Fibroblast of upper back skin (primary cell): Measurements from ENCODE around the gene CCL25.
A peak's percentile ranks its signal among the peaks of the same experiment; 100 is the strongest.

Experiments used
- DNase-seq: peaks from one replicate; pipeline ENCODE4 v3.0.0-alpha.2; 2013

The CCL25 gene

DNA sequence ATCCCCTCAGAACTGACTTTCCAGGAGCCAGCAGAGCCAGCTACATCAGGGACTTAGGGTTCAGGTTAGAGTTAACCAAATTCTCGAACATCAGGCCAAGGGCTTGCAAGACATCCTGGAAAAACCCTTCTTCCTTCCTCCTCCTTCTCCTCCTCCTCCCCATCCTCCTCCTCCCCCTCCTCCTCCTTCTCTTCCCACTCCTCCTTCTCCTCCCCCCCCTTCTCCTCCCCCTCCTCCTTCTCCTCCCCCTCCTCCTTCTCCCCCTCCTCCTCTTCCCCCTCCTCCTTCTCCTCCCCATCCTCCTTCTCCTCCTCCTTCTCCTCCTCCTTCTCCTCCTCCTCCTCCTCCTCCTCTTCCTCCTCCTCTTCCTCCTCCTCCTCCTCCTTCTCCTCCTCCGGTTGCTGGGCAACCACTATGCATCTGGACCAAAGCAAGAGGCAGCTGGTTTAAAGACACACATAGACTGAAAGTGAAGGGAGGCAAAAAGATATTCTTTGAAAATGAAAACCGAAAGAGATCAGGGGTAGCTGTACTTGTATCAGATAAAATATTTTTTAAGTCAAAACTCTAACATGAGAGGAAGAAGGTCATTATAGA, 5.9 kb upstream of the CCL25 start:
- DNase-seq = no peak

DNA sequence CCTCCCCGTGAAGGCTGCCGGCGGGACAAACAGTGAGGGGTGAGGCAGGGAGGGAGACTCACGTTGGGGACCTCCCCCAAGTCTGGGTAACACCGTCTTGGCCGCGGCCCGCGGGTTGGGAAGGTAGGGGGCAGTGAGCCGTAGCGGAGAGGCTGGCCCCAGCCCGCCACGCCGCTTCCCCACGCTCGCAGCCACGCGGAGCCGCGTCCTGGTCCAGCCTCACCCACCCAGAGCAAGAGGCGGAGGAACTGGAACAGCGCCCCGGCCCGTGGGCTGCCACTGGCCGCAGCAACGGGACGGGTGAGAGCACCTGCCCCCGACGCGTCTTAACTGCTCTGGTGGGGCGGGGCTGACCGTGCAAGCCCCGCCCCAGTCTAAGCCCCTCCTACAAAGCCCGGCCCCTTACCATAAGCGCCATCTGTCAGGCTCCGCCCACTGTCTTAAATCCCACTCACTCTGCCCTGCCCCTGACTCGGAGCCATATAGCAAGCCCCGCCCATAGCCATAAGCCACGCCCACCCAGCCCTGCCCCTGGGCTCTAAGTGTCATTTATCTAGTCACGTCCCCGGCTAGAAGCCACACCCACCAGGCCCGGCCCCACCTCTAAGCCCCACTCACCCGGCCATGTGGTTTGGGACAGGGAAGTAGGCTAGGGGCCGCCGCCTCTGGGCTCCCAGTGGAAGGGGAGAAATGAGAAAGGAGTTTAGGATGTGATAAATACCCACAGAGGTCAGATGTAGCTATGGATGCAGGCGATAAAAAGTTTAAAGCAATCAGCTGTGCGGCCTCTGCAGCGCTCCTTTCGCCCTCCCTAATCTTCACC, 2.1 kb upstream of the CCL25 start:
- peak; percentile 59 for DNase-seq

DNA sequence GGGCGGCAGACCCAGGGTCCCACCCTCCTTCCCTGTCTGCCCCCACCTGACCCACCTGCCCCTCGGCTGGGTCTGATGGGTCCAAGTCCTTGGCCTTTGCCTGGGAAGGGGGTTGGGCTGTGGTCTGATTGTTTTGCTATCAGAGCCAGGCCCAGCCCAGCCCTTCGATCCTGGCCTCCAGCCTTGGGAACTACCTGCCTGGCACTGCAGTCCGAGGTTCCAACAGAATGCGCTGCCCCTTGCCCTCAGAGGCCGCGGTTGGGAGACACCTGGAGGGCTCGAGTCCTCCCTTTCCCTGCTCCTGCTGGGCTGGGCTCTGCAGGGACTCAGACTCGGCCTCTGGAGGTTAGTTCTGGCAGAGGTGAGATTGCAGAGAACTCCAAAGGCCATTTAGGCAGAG, 1.6 kb downstream of the CCL25 start:
- no peak for DNase-seq

DNA sequence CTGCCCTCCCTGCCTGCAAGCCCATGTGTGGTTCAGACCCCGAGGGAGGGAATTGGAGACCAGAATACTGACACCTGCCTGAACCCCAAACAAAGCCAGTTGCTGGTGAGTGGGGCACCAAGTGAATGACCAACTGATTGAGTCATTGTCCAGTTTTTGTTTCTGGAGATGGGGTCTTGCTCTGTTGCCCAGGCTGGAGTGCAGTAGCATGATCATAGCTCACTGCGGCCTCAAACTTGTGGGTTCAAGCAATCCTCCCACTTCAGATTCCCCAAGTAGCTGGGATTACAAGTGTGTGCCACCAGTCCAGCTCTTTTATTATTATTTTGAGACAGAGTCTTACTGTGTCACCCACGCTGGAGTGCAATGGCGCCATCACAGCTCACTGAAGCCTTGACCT, 4.0 kb downstream of the CCL25 start:
- no peak for DNase-seq

DNA sequence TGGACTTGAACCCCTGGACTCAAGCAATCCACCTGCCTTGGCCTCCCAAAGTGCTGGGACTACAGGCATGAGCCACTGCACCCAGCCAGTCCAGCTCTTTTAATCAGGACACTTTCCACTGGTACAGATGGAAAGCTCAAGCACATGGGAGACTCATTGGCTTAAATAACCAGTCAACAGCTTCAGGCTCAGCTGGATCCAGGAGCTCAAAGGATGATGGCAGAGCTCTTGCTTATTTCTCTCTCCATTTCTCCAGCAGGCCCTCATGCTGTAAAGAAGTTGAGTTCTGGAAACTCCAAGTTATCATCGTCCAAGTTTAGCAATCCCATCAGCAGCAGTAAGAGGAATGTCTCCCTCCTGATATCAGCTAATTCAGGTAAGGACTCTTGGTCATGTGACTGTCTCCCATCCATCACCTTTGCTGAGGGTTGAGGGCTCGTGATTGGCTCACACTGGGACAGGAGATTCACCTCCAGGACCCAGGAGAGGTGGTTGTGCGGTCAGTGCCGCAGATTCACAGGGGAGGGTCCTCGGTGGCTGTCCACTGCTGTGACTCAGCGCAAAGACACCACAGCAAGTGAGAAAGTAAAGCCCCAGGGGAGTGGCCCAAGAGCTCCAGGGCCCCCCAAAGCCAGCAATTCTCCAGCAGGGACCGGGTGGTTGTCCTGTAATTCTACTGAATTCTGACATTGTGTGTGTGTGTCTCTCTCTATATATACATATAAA, 5.1 kb downstream of the CCL25 start:
- DNase-seq = no peak

DNA sequence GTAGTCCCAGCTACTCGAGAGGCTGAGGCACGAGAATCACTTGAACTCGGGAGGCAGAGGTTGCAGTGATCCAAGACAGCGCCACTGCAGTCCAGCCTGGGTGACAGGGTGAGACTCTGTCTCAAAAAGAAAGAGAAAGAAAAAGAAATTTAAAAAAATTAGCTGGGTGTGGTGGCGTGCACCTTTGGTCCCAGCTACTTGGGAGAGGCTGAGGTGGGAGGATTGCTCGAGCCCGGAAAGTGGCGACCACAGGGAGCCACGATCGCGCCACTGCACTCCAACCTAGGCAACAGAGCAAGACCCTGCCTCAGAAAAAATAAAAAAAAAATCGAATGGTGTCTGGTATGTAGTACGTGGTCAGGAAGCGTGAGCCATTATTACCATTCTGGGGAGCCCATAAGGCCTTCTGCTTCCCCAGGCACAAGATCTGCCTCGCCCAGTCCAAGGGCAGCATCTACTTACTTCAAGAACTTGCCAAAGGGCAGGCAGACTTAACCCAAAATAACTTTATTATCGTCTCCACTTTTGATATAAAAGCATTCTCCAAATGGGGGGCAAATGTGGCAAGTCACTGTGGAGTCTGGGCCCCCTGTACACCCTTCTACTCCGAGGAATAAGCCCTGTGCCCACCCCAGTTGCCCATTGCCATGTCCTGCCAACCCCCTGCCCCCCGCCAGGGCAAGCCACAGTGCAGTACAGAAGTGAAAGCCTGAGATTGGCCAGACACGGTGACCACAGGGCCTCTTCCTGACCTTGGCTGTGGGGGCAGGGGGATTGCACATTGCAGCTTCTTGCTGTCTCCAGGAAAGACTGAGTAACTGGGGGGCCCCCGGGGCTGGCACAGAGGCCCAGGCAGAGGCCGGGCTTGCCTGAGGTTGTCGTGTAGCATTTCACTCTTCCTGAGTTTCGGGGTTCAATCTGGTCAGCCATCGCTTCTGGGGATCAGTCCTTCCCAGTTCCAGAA, 12.6 kb downstream of the CCL25 start:
- no peak for DNase-seq

DNA sequence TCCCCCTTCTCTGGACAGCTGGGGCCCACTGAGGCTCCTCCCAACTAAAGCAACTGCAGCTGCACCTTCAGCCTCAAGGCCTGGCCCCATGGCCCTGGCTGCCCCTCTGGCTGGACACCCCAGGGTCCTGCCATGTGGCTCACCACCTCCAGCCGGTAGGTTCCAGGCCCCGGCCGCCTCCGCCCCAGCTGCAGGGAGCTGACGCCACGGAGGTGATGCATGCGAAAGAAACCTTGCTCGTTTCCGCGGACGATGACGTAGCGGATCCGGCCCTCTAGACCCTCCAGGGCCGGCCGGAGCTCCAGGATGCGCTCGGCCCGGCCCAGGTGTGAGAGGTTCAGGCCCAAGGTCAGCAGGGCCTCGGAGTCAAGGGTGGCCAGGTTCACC, 13.3 kb downstream of the CCL25 start:
- no peak for DNase-seq

DNA sequence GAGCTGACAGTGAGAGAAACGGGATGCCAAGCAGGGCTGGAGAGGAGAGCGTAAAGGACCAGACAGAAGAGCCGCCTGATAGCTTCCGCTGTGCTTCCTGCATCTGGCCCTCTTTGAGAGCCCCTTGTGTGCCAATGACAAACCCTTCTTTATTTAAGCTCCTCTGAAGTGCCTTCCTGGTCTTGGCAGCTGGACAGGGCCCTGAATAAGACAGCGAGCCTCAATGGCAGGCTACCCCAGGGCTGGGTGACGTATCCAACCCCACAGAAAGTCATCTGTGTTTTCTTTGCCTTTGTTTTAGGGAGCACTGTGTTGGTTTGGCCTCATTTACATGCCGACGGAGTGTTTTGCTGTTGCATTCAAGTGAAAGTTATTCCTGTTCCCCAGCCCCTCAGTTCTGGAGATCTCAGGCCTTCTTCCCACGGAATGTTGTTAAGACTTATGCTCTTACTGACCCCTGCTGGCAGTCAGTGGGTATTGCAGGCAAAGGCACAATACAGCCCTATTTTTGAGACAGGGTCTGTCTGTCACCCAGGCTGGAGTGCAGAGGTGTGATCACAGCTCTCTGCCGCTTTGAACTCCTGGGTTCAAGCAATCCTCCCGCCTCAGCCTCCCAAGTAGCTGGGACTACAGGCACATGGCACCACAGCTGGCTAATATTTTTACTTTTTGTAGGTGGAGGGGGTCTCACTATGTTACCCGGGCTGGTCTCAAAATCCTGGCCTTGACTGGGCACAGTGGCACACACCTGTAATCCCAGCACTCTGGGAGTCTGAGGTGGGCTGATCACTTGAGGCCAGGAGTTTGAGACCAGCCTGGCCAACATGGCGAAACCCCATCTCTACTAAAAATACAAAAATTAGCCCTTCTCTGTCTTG, 16.8 kb downstream of the CCL25 start:
- no peak for DNase-seq

DNA sequence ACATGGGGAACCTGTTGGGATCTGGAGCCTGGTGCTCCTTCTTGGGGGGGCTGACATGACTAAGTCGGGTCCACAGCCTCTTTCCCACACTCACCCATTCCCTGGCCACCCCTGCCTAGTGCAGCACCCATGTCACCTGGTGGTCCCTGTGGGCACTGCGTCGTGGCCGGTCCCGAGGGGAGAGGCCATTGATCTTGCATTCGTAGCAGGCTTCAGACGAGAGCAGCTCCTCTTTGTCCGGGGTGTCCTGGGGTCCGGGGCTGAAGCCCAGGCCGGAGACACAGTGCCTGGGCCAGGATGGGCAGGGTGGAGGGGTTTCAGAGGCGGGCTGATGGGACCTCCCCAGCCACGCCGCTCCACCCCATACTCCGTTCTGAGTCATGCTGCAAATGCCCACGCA, 19.4 kb downstream of the CCL25 start:
- DNase-seq = no peak

DNA sequence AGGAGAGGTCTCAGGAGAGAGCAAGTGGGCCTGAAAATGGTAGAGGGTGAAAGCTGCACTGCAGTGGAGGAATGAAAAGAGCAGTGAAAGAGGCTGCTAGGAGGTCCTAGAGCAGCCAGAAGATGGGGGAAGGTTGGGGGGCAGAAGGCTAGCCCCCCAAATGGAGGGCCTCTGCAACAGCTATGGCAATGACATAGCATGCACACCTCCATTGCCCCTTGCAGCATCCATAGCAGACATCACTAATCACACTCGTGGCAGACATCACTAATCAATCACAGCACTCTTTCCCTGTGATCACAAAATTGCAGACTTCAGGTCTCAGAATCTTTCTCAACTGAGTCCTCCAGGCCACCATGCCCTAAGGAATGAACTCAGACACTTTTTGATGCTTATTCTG, 21.9 kb downstream of the CCL25 start:
- DNase-seq = no peak

DNA sequence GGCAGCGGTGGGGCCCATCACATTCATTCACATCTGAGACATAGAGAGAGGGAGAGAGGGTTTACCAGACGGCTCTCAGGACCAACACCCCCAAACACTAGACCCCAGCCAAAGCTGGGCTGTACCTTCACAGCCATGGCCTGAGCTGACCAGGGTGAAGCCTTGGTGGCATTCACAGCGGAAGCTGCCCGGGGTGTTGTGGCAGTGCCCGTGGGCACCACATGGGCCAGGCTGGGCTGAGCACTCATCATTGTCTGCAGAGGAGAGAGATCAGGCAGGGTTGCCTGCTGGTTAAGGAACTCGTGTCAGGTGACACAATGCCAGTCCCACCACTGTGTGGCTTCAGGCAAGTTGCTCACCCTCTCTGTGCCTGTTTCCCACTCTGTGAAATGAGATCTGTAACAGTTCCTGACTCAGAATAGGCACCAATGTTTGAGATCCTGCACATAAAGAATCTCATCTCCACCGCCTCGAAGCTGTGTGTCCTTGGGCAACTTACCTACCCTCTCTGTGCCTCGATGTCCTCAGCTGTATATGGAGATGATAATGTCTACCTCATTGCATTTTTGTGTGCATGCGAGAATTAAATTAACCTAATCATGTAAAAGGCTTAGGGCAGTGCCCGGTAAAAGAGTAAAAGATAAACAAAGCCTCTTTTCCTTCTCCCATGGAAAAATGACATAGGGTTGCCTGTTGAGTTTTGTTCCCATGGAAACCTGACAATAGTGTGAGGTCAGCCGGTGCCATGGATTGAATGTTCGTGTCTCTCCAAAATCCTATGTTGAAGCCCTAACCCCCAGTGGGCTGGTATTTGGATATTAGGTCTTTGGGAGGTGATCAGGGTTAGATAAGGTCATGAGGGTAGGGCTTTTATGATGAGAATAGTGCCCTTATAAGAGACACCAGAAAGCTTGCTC, 22.9 kb downstream of the CCL25 start:
- DNase-seq = no peak

DNA sequence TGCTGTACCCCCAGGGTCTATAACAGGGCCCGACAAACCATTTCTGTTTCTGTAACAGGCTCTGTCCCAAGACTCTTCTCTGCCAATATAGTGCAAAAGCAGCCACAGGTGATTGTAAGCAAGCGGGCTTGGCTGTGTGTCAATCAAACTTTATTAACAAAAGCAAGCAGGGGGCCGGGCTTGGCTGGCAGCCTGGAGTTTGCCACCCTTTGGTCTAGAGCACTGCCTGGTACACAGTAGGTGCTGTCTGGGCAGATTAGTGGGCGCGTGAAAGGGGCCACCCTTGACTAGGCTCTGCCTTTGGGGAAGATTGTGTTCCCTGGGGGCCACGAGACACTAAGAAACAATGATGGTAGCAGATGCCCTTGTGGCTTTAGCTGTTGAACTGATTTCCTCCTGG, 27.4 kb downstream of the CCL25 start:
- DNase-seq = no peak

DNA sequence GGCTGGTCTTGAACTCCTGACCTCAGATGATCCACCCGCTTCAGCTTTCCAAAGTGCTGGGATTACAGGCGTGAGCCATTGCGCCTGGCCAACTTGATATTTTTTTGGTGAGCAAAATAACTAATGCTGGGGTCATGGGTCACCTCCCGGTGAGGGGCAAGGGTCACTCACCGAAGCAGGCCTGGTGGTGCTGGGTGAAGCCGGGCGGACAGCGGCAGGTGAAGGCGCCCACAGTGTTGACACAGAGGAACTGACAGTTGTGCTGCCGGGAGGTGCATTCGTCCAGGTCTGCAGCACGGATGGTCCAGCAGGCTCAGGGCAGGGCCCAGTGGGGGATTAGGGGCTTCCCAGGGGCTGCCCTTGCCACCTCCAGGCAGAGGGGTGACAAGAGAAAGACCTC, 28.3 kb downstream of the CCL25 start:
- no peak for DNase-seq

DNA sequence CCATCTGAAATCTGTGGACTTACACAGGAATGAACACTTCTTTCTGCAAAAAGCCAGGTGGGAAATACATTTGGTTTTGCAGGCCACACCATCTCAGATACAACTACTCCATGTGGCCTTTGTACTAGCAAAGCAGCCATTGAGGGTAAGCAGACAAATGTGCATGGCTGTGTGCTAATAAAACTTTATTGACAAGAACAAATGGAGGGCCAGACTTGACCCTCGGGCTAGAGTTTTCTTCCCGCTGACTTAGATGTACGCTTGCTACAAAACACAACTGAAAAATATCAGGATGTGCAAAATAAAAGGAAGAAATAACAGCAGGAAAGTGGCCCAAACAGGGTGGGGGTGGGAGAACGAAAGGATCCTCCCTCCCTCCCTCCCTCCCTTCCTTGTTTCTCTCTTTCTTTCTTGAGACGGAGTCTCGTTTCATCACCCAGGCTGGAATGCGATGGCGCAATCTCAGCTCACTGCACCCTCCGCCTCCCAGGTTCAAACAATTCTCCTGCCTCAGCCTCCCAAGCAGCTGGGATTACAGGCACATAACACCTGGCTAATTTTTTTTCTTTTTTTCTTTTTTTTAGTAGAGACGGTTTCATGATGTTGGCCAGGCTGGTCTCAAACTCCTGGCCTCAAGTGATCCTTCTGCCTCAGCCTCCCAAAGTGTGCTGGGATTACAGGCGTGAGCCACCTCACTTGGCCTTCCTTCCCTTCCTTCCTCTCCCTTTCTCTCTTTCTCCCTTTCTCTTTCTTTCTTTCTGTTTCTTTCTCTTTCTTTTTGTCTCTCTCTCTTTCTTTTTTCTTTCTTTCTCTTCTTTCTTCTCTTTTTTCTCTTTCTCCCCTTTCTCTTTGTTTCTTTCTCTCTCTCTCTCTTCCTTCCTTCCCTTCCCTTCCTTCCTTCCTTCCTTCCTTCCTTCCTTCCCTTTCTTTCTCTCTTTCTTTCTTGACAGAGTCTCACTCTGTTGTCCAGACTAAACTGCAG, 29.3 kb downstream of the CCL25 start:
- DNase-seq = peak; percentile 3

DNA sequence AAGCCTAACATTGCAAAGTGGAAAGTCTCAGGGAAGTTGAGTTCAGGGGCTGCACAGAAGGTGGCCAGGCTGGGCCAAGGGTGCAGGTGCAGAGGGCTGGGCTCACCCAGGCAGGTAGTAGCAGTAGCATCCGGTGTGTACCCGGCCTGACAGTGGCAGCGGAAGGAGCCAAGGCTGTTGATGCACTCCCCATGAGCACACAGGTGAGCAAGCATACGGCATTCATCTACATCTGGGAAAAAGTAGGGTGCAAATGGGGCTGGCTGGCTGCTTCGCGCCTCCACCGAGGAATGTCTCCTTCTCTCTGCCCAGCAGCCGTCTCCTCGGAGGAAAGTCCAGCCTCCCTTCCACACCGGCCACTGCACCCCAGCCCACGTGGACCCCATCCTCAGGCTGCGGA, 30.6 kb downstream of the CCL25 start:
- DNase-seq = no peak

DNA sequence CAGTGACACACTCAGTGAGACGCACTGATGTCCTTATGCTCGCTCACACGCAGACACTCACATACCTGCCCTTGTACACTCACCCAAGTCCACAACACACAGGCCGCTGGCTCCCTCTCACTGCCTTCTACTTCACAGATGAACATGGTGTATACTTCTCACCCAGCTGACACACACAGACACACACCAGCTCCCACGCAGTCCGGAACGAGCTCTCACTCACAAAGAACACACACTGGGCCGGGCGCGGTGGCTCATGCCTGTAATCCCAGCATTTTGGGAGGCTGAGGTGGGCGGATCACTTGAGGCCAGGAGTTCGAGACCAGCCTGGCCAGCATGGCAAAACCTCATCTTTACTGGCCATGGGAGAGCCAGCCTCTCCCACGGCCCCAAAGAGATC, 31.6 kb downstream of the CCL25 start:
- no peak for DNase-seq

DNA sequence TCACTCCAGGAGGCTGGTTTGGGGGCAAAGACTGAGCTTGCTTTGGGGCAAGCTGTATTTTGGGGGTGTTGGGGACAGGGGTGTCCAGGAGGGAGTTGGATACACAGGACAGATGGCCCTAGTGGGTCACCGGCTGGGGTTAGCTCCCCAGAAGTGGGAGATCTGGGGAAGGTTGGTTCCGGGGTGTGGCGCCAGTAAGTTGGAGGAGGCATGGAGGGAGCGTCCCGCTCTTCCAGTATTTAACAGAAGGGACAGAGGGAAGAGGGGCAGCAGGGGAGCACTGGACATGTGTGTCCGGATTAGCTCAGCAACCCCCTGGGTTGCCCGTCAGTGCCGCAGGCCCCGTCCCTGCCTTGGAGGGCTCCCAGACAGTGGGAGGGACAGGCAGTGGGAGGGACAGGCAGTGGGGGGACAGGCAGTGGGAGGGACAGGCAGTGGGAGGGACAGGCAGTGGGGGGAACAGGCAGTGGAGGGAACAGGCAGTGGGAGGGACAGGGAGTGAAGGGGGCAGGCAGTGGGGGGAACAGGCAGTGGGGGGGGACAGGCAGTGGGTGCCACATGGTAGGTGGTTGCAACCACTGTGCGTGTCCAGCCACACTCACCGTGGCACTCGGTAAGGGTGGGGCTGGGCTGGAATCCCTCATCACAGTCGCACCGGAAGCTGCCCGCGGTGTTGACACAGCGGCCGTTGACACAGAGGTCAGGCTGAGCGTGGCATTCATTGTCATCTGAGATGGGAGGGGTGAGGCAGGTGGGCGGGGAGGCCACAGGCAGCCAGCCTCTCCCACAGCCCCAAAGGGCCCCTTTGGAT, 33.2 kb downstream of the CCL25 start:
- DNase-seq = no peak

DNA sequence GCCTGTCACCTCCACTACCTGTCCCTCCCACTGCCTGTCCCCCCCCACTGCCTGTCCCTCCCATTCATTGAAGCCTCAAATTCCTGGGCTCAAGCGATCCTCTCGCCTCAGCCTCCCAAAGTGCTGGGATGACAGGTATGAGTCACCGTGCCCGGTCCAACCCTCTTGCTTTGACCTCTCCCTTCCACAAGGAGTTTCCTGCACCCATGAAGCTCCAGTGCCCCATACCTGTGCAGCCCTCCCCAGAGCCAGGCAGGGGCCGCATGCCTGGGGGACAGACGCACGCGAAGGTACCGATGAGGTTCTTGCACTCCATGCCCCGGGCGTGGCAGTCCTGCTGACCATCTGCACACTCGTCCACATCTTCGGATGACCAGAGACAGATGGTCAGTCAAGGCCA, 34.3 kb downstream of the CCL25 start:
- no peak for DNase-seq

DNA sequence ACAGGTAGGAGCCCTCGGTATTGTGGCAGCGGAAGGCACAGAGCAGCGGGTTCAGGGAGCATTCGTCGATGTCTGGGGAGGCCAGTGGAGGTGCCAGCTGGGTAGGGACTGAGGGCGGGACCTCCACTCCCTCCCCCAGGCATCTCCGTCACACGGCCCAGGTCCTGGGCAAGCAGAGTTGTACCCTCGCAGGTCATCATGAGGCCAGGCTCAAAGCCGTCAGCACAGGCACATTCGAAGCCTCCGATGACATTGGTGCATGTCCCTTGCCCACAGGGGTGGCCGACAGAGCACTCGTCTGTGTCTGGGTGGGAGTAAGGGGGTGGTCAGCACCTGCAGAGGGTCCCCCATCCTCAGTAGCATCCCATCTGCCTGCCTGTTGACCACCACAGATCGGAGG, 35.3 kb downstream of the CCL25 start:
- no peak for DNase-seq
